Skeletal muscle satellite cell (primary cell): ENCODE results near the gene SNX18.

Source experiments
- H3K27me3 ChIP-seq: 2 replicates; pipeline ENCODE4 v1.7.0; 2013; ENCODE audit warnings: low read length; ENCODE audit not compliant: control insufficient read depth, insufficient read depth
- H3K36me3 ChIP-seq: 2 replicates; pipeline ENCODE4 v1.7.0; 2013; ENCODE audit warnings: mild to moderate bottlenecking, control low read depth, low read length; ENCODE audit not compliant: insufficient read depth
- H3K4me1 ChIP-seq: 2 replicates; pipeline ENCODE4 v1.7.0; 2013; ENCODE audit warnings: low read length; ENCODE audit not compliant: control insufficient read depth, insufficient read depth
- H3K4me2 ChIP-seq: 2 replicates; pipeline ENCODE4 v1.7.0; 2013; ENCODE audit warnings: mild to moderate bottlenecking, low read length
- H3K4me3 ChIP-seq: 2 replicates; pipeline ENCODE4 v1.7.0; 2013; ENCODE audit warnings: low read length
- H3K9ac ChIP-seq: 2 replicates; pipeline ENCODE4 v1.7.0; 2013; ENCODE audit warnings: mild to moderate bottlenecking, low read depth, low read length, moderate library complexity
- H3K9me3 ChIP-seq: replicated peaks from 2 replicates; pipeline ENCODE4 v1.7.0; 2013; ENCODE audit warnings: mild to moderate bottlenecking, control low read depth, low read length

Gene SNX18

DNA sequence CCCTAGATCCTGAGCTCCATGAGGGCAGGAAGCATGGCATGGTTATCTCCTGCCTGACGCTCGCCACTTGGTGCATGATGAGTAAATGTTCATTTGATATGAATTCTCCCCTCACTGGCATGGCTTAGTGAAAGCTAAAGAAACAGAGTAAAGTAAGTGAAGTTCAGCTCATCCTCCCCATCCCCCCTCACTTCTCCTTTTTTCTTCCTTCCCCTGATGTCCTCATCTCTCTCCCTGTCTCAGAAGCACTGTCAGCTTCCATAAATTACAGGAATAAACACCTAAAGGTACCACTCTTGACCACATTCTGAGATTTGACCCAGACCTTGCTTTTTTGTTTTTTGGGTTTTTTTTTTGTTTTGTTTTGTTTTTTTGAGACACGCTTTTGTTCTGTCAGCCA, 73.3 kb downstream of the SNX18 start:
- Histone ChIP-seq H3K4me1 (no peaks in the 10 kb centered on the region), H3K27me3 (peaks cover 4% of the 10 kb centered on the region), H3K9me3 (no peaks in the 10 kb centered on the region), H3K4me3 (no peak overlapping the region), H3K9ac (no peak overlapping the region), H3K36me3 (no peaks in the 10 kb centered on the region), H3K4me2 (no peak overlapping the region)

DNA sequence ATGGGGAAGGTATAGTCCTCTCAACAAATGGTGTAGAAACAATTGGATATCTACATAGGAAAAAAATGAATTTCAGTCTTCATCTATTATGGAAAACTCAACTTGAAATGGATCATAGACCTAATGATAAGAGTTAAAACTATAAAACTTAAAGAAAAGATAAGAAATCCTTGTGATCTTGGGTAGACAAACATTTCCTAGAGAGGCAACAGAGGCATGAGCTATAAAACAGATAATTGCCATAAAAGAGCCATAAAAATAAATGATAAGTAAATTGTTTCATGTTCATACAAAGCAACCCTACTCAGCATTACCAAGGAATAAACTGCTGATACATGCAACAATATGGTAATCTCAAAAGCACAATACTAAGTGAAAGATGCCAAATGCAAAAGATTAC, 76.2 kb downstream of the SNX18 start:
- Histone ChIP-seq H3K9me3 (no peaks in the 10 kb centered on the region), H3K4me3 (no peak overlapping the region), H3K27me3 (peaks cover 7% of the 10 kb centered on the region), H3K36me3 (no peaks in the 10 kb centered on the region), H3K9ac (no peak overlapping the region), H3K4me2 (no peak overlapping the region), H3K4me1 (no peaks in the 10 kb centered on the region)

GRCh38 chr5:54594181-54594580, 76.6 kb downstream of the SNX18 start:
- no peaks in the 10 kb centered on the region for H3K4me1 ChIP-seq
- H3K9me3 ChIP-seq: no peaks in the 10 kb centered on the region
- no peak overlapping the region for H3K9ac ChIP-seq
- no peak overlapping the region for H3K4me2 ChIP-seq
- peaks cover 7% of the 10 kb centered on the region for H3K27me3 ChIP-seq
- no peak overlapping the region for H3K4me3 ChIP-seq
- H3K36me3 ChIP-seq: no peaks in the 10 kb centered on the region

DNA sequence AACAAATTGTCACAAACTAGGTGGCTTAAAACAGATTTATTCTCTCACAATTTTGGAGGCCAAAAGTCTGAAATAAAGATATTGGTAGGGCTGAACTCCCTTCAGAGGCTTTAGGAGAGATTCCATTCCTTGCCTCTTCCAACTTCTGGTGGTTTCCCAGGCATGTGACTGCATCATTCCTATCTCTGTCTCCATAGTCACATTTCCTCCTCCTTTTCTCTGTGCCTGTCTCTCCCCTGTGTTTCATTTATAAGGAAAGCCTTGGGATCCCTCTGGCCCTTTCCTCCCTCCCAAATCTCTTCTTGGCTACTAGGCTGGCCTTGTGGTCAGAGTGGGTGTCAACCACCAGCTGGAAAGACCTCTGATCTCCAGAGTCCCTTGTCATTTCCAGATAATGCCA, 78.2 kb downstream of the SNX18 start:
- no peaks in the 10 kb centered on the region for H3K4me1 ChIP-seq
- H3K36me3 ChIP-seq: no peaks in the 10 kb centered on the region
- peaks cover 7% of the 10 kb centered on the region for H3K27me3 ChIP-seq
- no peaks in the 10 kb centered on the region for H3K9me3 ChIP-seq
- no peak overlapping the region for H3K9ac ChIP-seq
- no peak overlapping the region for H3K4me3 ChIP-seq
- H3K4me2 ChIP-seq: no peak overlapping the region
